ENCODE measurements around the gene VASH2. TPM values are rescaled to one million over a fixed set of nuclear protein-coding genes. Genes with fewer than 3 reads are reported as not detected.

Gene VASH2
- total and polyA plus RNA-seq, 2 of the 4 experiments (the other 2 are of a cell fraction) = 0.90 to 1.2 TPM

- no TSS peak for BruUV-seq (replicated peaks)
- no peak overlapping the region for H2BK5ac ChIP-seq (ENCODE audit: low read depth, low read length, poor library complexity, severe bottlenecking)
- dilution Hi-C loops (cut with HindIII; ENCODE audit: low sequenced_read_pairs, unreplicated experiment) (no loop called here), in situ Hi-C loops (cut with MboI; ENCODE audit: low sequenced_read_pairs) (no loop called here), intact Hi-C loops (cut with micrococcal nuclease) (no loop called here)
- H4K5ac ChIP-seq (ENCODE audit: low read depth, low read length) = no peak overlapping the region
- 53% methylated on average over 8 of the region's 8 CpGs; no CpG with 5 or more reads in 1 of the 2 experiments for WGBS, 2 experiments (ENCODE audit: extremely low coverage in 2 of 2, insufficient read length in 1 of 2)
- no peak overlapping the region for H3K9ac ChIP-seq (ENCODE audit: low read depth, low read length)
- TF ChIP-seq RAD21 (IDR thresholded peaks at IDR 0.05; ENCODE audit: low read length) (no peak), SMC3 (IDR thresholded peaks at IDR 0.05; ENCODE audit: low read depth, low read length) (no peak), USF2 (IDR thresholded peaks at IDR 0.05; ENCODE audit: low read depth, low read length) (no peak), POLR2A (IDR thresholded peaks at IDR 0.05; ENCODE audit: low read depth, low read length) (no peak), FOS (IDR thresholded peaks at IDR 0.05; ENCODE audit: low read depth, low read length) (no peak), CEBPB (IDR thresholded peaks at IDR 0.05; ENCODE audit: low read depth, low read length) (no peak), CHD1 (IDR thresholded peaks at IDR 0.05; ENCODE audit: low read depth, low read length) (no peak), RCOR1 (IDR thresholded peaks at IDR 0.05; ENCODE audit: insufficient replicate concordance, low read length) (no peak), MAFK (IDR thresholded peaks at IDR 0.05; ENCODE audit: low read depth, low read length) (no peak), MXI1 (IDR thresholded peaks at IDR 0.05; ENCODE audit: borderline replicate concordance, low read depth, low read length) (no peak), CTCF (conservative IDR thresholded peaks at IDR 0.05; ENCODE audit: low read depth, low read length) (no peak), MAZ (IDR thresholded peaks at IDR 0.05; ENCODE audit: borderline replicate concordance, low read depth, low read length) (no peak), BHLHE40 (IDR thresholded peaks at IDR 0.05; ENCODE audit: low read depth, low read length) (no peak), ELK1 (IDR thresholded peaks at IDR 0.05; ENCODE audit: borderline replicate concordance, low read depth, low read length) (no peak), RFX5 (IDR thresholded peaks at IDR 0.05; ENCODE audit: low read depth, low read length) (no peak), NFE2L2 (IDR thresholded peaks at IDR 0.05; ENCODE audit: low read depth, low read length) (no peak)
- H2AK5ac ChIP-seq (ENCODE audit: low read depth, low read length) = no peak overlapping the region
- peaks cover 3% of the 10 kb centered on the region; the same call in 1 of the 2 replicates for H3K9me1 ChIP-seq (ENCODE audit: insufficient read depth, low read length)
- H2BK120ac ChIP-seq (ENCODE audit: low read depth, low read length) = no peak overlapping the region
- H3K9me3 ChIP-seq (ENCODE audit: control insufficient read depth, insufficient read depth, low read length) = no peaks in the 10 kb centered on the region
- H2AFZ ChIP-seq (replicated peaks; ENCODE audit: low read length, poor library complexity) = no peak overlapping the region
- H2BK20ac ChIP-seq (ENCODE audit: low read depth, low read length) = no peak overlapping the region
- no peak overlapping the region for H3K14ac ChIP-seq (replicated peaks; ENCODE audit: low read depth, low read length)
- ChIA-PET POLR2A (ENCODE audit: unreplicated experiment) (no interaction called here), CTCF (no interaction called here)
- ATAC-seq (ENCODE audit: low read depth) = no peak
- H2BK15ac ChIP-seq (ENCODE audit: low read depth, low read length) = no peak overlapping the region
- no peaks in the 10 kb centered on the region for H3K79me1 ChIP-seq (ENCODE audit: low read depth in 1 of 2, low read length in 2 of 2)
- H2AK9ac ChIP-seq (replicated peaks; ENCODE audit: low read depth, low read length, poor library complexity) = no peak overlapping the region
- no peak overlapping the region for H3K27ac ChIP-seq (ENCODE audit: insufficient read depth, low read length)
- H3K18ac ChIP-seq (ENCODE audit: low read depth, low read length) = no peak overlapping the region
- DNase-seq = no peak
- H3K56ac ChIP-seq (ENCODE audit: extremely low read depth, insufficient read depth, low read length) = no peak overlapping the region
- no peaks in the 10 kb centered on the region for H4K20me1 ChIP-seq (ENCODE audit: insufficient read depth, low read length)
- no peak overlapping the region for H3K4me3 ChIP-seq (ENCODE audit: insufficient read depth, low read depth, low read length)
- no peak overlapping the region for H3K4me2 ChIP-seq (ENCODE audit: low read depth, low read length)
- peaks cover 5% of the 10 kb centered on the region; the same call in 1 of the 2 replicates for H3K27me3 ChIP-seq (ENCODE audit: control insufficient read depth, insufficient read depth, low read length)
- H3K4me1 ChIP-seq (ENCODE audit: control insufficient read depth, insufficient read depth, low read length) = peaks cover 4% of the 10 kb centered on the region; the same call in 1 of the 2 replicates
- no peak overlapping the region for H3K23ac ChIP-seq (ENCODE audit: low read depth, low read length)
- no peak overlapping the region; the same call in 1 of the 2 replicates for H3K4ac ChIP-seq (ENCODE audit: low read depth, low read length)
- H3K36me3 ChIP-seq (ENCODE audit: control insufficient read depth, insufficient read depth, low read length) = peaks cover 10% of the 10 kb centered on the region; the same call in 1 of the 2 replicates
- no peak overlapping the region for H4K91ac ChIP-seq (ENCODE audit: insufficient read depth, low read depth, low read length)
- H4K8ac ChIP-seq (ENCODE audit: low read depth in 2 of 2, low read length in 2 of 2) = no peak overlapping the region
Measured at GRCh38 chr1:212952641-212952976, 2.3 kb downstream of the VASH2 start.
